GM12891 (cell line): Measurements from ENCODE around the gene GPX4.

Source experiments
- POLR2A ChIP-seq: IDR thresholded peaks from 2 replicates; pipeline ENCODE4 v1.6.1; 2011; ENCODE audit warnings: low read depth, low read length, control low read depth
- POLR2AphosphoS5 ChIP-seq: IDR thresholded peaks from 2 replicates; pipeline ENCODE4 v1.6.1; 2011; ENCODE audit warnings: low read depth, low read length, control low read depth
- SPI1 ChIP-seq: IDR thresholded peaks from 2 replicates; pipeline ENCODE4 v1.6.1; 2011; ENCODE audit warnings: low read depth, low read length, control low read depth
- TAF1 ChIP-seq: IDR thresholded peaks from 2 replicates; pipeline ENCODE4 v1.6.1; 2011; ENCODE audit warnings: low read depth, low read length, control low read depth

DNA sequence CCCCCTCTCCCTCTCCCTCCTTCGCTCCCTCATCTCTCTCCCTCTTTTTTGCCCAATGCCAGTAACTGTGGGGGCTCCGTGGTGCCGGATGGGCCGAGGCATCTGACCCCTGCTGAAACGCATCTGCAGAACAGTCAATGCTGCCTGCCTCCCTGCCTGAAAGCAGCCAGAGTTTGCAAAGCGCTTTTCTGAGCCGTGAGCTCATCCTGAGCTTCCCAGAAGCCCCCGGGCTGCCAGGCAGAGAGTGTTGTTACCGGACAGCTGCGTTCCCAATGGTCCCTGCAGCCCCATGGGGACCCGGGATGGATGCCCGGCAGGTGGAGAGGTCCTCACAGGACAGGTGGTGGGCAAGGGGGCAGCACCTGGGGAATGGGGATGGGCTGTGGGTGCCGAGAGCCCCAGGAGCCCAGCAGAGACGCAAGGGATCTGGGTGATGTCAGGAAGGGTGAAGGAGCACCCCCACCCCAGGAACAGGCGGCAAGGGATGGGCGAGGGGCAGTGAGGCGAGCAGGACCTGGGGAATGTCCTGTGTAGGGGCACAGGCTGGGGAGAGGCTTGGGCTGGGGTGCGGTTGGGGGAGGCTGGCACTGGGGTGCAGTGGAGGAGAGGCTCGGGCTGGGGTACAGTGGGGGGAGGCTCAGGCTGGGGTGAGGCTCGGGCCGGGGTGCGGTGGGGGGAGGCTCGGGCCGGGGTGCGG is 33.0 kb downstream of the GPX4 start:
- TF ChIP-seq POLR2A (no peak), TAF1 (no peak), POLR2AphosphoS5 (no peak), SPI1 (no peak)
